K562 (cell line): ENCODE data around the gene B4GALNT4. TPM values are rescaled to one million over a fixed set of nuclear protein-coding genes. Genes with fewer than 3 reads are reported as not detected.

Experiments
- ATAC-seq: fragments of 200-7000 bp; cut with Tn5 transposase; 3 replicates; pipeline ENCODE4 v1.9.1; 2020; ENCODE audit warnings: moderate library complexity
- BruUV-seq: library from RNA; stranded (reverse); fragments of 400-500 nt; replicated peaks from 2 replicates; lab custom pipeline; 2021; lab: Mats Ljungman, UMichigan
- CTCF ChIA-PET: fragments of 300-600 bp; formaldehyde crosslinking; extraction: SDS; loops from one replicate; lab custom pipeline; 2021; ENCODE audit warnings: low intra/inter-chr PET ratio; lab: Yijun Ruan, JAX
- POLR2A ChIA-PET: fragments of 300-600, 350-650 bp; sonication (Branson Sonifier 250); formaldehyde crosslinking; extraction: SDS; loops from one replicate; lab custom pipeline; 2021; ENCODE audit warnings: antibody characterized with exemption, inconsistent platforms; lab: Yijun Ruan, JAX
- DNase-seq, 4 experiments: peaks; one replicate each; pipeline versions ENCODE4 v3.0.0 to v3.0.0-alpha.2; 2011 to 2018; ENCODE audit warnings: low spot score in 3 of 4, mixed read lengths in 3 of 4; ENCODE audit errors: extremely low read depth in 1 of 4
- FAIRE-seq: peaks from 2 replicates; lab custom pipeline; 2011; peaks lifted over from hg19 to GRCh38; lab: Jason Lieb, UNC
- H2AFZ ChIP-seq: 2 replicates; pipeline ENCODE4 v1.6.0; 2011; ENCODE audit warnings: low read depth, low read length, control low read depth, inconsistent platforms
- H3K27ac ChIP-seq: fragments of 200-600 bp; 3 replicates; pipeline ENCODE4 v1.8.0; 2011; ENCODE audit warnings: low read depth, mild to moderate bottlenecking, control low read depth, inconsistent platforms, low read length, moderate library complexity, mixed read lengths; ENCODE audit errors: extremely low read depth
- H3K27me3 ChIP-seq, 2 experiments: fragments of 300-600 bp in 1 of 2; 2 replicates in 1 of 2; 3 replicates in 1 of 2; pipeline versions ENCODE4 v1.6.0 to v1.8.0; 2011; ENCODE audit warnings: inconsistent platforms in 2 of 2, low read length in 2 of 2, mild to moderate bottlenecking in 1 of 2, mixed read lengths in 1 of 2, moderate library complexity in 1 of 2; ENCODE audit not compliant: control insufficient read depth in 2 of 2, insufficient read depth in 2 of 2
- H3K36me3 ChIP-seq: fragments of 300-600 bp; 3 replicates; pipeline ENCODE4 v1.8.0; 2011; ENCODE audit warnings: mild to moderate bottlenecking, low read length, inconsistent platforms; ENCODE audit not compliant: control insufficient read depth, insufficient read depth
- H3K4me1 ChIP-seq, 2 experiments: fragments of 200-600 bp in 1 of 2; replicated peaks in 1 of 2; 2 replicates in 1 of 2; 3 replicates in 1 of 2; pipeline versions ENCODE4 v1.5.1 to v1.8.0; 2011; ENCODE audit warnings: inconsistent platforms in 2 of 2, low read length in 2 of 2, mild to moderate bottlenecking in 1 of 2, mixed read lengths in 1 of 2, moderate library complexity in 1 of 2; ENCODE audit not compliant: control insufficient read depth in 2 of 2, insufficient read depth in 2 of 2
- H3K4me2 ChIP-seq: 2 replicates; pipeline ENCODE4 v1.6.1; 2011; ENCODE audit warnings: low read length, control low read depth, inconsistent platforms, mixed read lengths; ENCODE audit not compliant: insufficient read depth
- H3K4me3 ChIP-seq: fragments of 200-600 bp; sonication (generic), shearing (Covaris generic); 2 replicates; pipeline ENCODE4 v1.5.1; 2016; ENCODE audit warnings: control low read depth, inconsistent platforms
- H3K79me2 ChIP-seq: fragments of 200-600 bp; 3 replicates; pipeline ENCODE4 v1.8.0; 2011; ENCODE audit warnings: low read length, inconsistent platforms; ENCODE audit not compliant: control insufficient read depth, insufficient read depth
- H3K9ac ChIP-seq, 2 experiments: 2 replicates each; pipeline versions ENCODE4 v1.6.0 to v1.6.1; 2011; ENCODE audit warnings: low read depth in 2 of 2, low read length in 2 of 2, control low read depth in 1 of 2, inconsistent platforms in 1 of 2, mild to moderate bottlenecking in 1 of 2, mixed read lengths in 1 of 2; ENCODE audit not compliant: insufficient read depth in 1 of 2
- H3K9me1 ChIP-seq: one replicate; pipeline ENCODE4 v1.6.0; 2011; ENCODE audit warnings: inconsistent platforms, mild to moderate bottlenecking, low read length, moderate library complexity; ENCODE audit not compliant: control insufficient read depth, insufficient read depth
- H3K9me3 ChIP-seq: replicated peaks from 2 replicates; pipeline ENCODE4 v1.5.1; 2011; ENCODE audit warnings: low read depth, low read length, inconsistent platforms; ENCODE audit not compliant: control insufficient read depth, insufficient read depth
- H4K20me1 ChIP-seq: replicated peaks from 2 replicates; pipeline ENCODE4 v1.6.1; 2011; ENCODE audit warnings: low read length, inconsistent platforms, mixed read lengths; ENCODE audit not compliant: control insufficient read depth, insufficient read depth
- MTA3 ChIP-seq: fragments of 450-650 bp; formaldehyde crosslinking; IDR thresholded peaks from 2 replicates; pipeline ENCODE4 v1.6.1; 2017; ENCODE audit warnings: mild to moderate bottlenecking, borderline replicate concordance
- POLR2AphosphoS2 ChIP-seq: IDR thresholded peaks from 2 replicates; pipeline ENCODE4 v1.6.1; 2012; ENCODE audit warnings: low read length, improper control_type of control experiment
- RBM17 ChIP-seq: fragments of 200-400 bp; formaldehyde crosslinking; IDR thresholded peaks from 2 replicates; pipeline ENCODE4 v1.6.1; 2017; ENCODE audit warnings: low read depth, mild to moderate bottlenecking, low read length, borderline replicate concordance
- SP1 ChIP-seq: sonication (generic); formaldehyde crosslinking; IDR thresholded peaks from 2 replicates; pipeline ENCODE4 v1.8.1; 2022; ENCODE audit warnings: mild to moderate bottlenecking, missing genetic modification reagents
- TCF3 ChIP-seq: sonication (generic); formaldehyde crosslinking; IDR thresholded peaks from 2 replicates; pipeline ENCODE4 v1.4.0; 2020; ENCODE audit warnings: mild to moderate bottlenecking, missing genetic modification reagents
- ZBTB34 ChIP-seq: fragments of 250-450 bp; sonication (Bioruptor Pico); IDR thresholded peaks from 2 replicates; pipeline ENCODE4 v1.8.0; 2021; ENCODE audit warnings: mild to moderate bottlenecking, moderate library complexity
- ZBTB7A ChIP-seq: IDR thresholded peaks from 2 replicates; pipeline ENCODE4 v1.6.1; 2011; ENCODE audit warnings: low read depth, mild to moderate bottlenecking, low read length, moderate library complexity, borderline replicate concordance; ENCODE audit not compliant: control insufficient read depth
- WGBS: fragments of 100-300 bp; shearing (Covaris generic); methylation state at CpG from one replicate; pipeline ENCODE4 v1.1.6; 2016; ENCODE audit warnings: low coverage, mixed read lengths; ENCODE audit not compliant: insufficient coverage; ENCODE audit errors: missing lambda C conversion rate; 5-methylcytosine and 5-hydroxymethylcytosine counted together
- in situ Hi-C: fragments of 300-500 bp; cut with MboI; formaldehyde crosslinking; loops from 4 replicates; pipeline ENCODE4 v1.15.0; 2018; ENCODE audit warnings: inconsistent platforms, mixed read lengths
- intact Hi-C: fragments of 100-400 bp; cut with micrococcal nuclease; formaldehyde crosslinking; loops from 2 replicates; pipeline ENCODE4 v1.14.2; 2022
- polyA plus RNA-seq, 8 experiments: library from polyadenylated mRNA; depleted of rRNA in 4 of 8; stranded (reverse) in 5 of 8; unstranded in 3 of 8; fragments of >200 nt; fragmentation: Nextera tagmentation in 2 of 8; fragmentation: Illumina TruSeq in 1 of 8; extraction: Ambion mirVana in 2 of 8; extraction: Trizol in 1 of 8; gene quantifications; 2 replicates each; pipeline versions ENCODE4 v1.2.1 to v1.2.3, GENCODE V29; 2011 to 2014; ENCODE audit warnings: inconsistent platforms in 1 of 8, missing spikeins in 1 of 8
- total RNA-seq, 7 experiments: library from RNA; depleted of rRNA in 6 of 7; stranded (reverse); fragments of >200 nt in 6 of 7; fragmentation: Illumina TruSeq in 2 of 7; extraction: Trizol in 2 of 7; gene quantifications; 2 replicates each; pipeline versions ENCODE4 v1.2.1 to v1.2.3, GENCODE V29; 2011 to 2021; ENCODE audit warnings: low replicate concordance in 1 of 7
- TF ChIP-seq, protein P1 (sequence below): sonication (generic); formaldehyde crosslinking; IDR thresholded peaks from 2 replicates; pipeline ENCODE4 v1.8.0; 2022; ENCODE audit warnings: missing genetic modification reagents, mild to moderate bottlenecking, moderate library complexity, borderline replicate concordance
- TF ChIP-seq, protein P2 (sequence below): fragments of 450-650 bp; formaldehyde crosslinking; IDR thresholded peaks from 2 replicates; pipeline ENCODE4 v1.4.0; 2020; ENCODE audit warnings: mild to moderate bottlenecking, moderate library complexity

B4GALNT4 gene
- total and polyA plus RNA-seq, 9 of the 15 experiments (the other 6 are each of a cell fraction or from before 2014, with no cell fraction given), result 0.20 to 37.1 (median 10.8) TPM; not detected in 1

GRCh38 chr11:368414-369335 lies 624 bp upstream of the B4GALNT4 start (continued):
- TF ChIP-seq, protein P1, sequence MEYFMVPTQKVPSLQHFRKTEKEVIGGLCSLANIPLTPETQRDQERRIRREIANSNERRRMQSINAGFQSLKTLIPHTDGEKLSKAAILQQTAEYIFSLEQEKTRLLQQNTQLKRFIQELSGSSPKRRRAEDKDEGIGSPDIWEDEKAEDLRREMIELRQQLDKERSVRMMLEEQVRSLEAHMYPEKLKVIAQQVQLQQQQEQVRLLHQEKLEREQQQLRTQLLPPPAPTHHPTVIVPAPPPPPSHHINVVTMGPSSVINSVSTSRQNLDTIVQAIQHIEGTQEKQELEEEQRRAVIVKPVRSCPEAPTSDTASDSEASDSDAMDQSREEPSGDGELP (CRISPR knock-in tag), result peak; percentile 56; the same call in 1 of the 2 replicates
- TF ChIP-seq SP1 (CRISPR knock-in tag) (peak; percentile 26; the same call in 1 of the 2 replicates), TCF3 (CRISPR knock-in tag) (no peak), RBM17 (no peak)

DNA sequence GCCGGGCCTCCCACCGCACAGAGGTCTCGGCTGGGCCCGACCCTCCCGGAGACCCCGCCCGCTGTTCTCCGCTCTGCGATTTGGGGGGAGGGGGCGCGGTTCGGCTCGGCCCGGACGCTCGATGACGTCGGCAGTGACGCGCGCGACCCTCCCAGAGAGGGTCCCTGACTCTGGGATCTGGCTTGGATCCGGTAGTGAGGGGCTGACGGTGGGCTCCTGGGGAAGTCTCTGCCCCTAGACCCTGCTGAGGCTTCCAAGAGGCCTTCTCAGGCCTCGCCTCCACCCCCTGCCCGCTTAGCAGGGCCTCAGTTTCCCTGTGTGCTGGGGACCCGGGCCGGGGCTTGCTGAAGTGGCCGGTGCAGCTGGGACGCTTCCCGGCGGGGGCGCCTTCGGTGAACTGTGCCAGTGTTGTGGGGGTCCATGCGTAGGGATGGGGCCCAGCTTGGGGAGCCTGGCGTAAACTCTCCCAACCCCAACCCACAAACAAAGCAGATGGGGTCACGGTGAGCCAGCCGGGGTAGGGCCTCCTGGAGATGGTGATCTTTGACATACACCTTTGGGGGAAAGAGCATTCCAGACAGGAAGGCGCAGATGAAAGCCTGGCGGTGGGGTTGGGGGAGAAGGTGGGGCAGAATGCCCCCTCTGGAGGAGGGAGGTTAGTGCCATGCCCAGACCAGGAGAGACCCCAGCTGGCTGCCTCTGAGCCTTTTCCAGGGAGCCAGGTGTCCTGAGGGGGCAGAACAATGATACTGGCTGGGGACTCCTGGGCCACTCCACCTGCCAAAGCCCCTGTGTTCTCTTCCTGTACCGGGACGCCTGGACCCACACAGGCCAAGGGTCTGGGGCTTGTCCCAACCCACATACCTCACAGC lies 1.0 kb downstream of the B4GALNT4 start:
- in situ Hi-C loops (no loop called here), intact Hi-C loops (no loop called here)
- H4K20me1 ChIP-seq, result no peaks in the 10 kb centered on the region
- TSS peak; percentile 67 for BruUV-seq
- peaks cover 5% of the 10 kb centered on the region for H3K9me3 ChIP-seq
- ChIA-PET POLR2A (interaction anchor here (0.6 to 1.6 kb wide), 5 partner anchors 8 to 163 kb away, joined by 3 to 7 read pairs (median 3); partner anchors contain the start of genes BET1L and RIC8A), CTCF (no interaction called here)
- peak overlapping the region; percentile 46 to 80; a peak in 3 of 4 replicates for H3K9ac ChIP-seq
- H3K27ac ChIP-seq, result no peak overlapping the region
- H3K4me1 ChIP-seq, result peaks cover 10 to 50% of the 10 kb centered on the region in 2 experiments
- 54% methylated on average over 20 of the region's 42 CpGs for WGBS
- DNase-seq (peak in 2 of 4 experiments; percentile 59 to 60), FAIRE-seq (no peak), ATAC-seq (no peak)
- peak overlapping the region; percentile 37 for H3K4me3 ChIP-seq
- no peaks in the 10 kb centered on the region; a peak in 1 of 5 replicates for H3K27me3 ChIP-seq
- peaks cover 10% of the 10 kb centered on the region for H3K79me2 ChIP-seq
- H2AFZ ChIP-seq, result no peak overlapping the region
- no peaks in the 10 kb centered on the region for H3K9me1 ChIP-seq
- peak overlapping the region; percentile 65 for H3K4me2 ChIP-seq
- H3K36me3 ChIP-seq, result peaks cover 23% of the 10 kb centered on the region; the same call in 2 of the 3 replicates
- no peak for TF ChIP-seq ZBTB34 (CRISPR knock-in tag)
- TF ChIP-seq POLR2AphosphoS2, result no peak
- TF ChIP-seq MTA3, result no peak
- TF ChIP-seq ZBTB7A, result peak; percentile 79; the same call in 1 of the 2 replicates
- TF ChIP-seq, protein P2, sequence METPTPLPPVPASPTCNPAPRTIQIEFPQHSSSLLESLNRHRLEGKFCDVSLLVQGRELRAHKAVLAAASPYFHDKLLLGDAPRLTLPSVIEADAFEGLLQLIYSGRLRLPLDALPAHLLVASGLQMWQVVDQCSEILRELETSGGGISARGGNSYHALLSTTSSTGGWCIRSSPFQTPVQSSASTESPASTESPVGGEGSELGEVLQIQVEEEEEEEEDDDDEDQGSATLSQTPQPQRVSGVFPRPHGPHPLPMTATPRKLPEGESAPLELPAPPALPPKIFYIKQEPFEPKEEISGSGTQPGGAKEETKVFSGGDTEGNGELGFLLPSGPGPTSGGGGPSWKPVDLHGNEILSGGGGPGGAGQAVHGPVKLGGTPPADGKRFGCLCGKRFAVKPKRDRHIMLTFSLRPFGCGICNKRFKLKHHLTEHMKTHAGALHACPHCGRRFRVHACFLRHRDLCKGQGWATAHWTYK (CRISPR knock-in tag), result no peak
